AG08396 (cell line): ENCODE measurements around the gene FOXN3.
"Not testable (repeated sequence)": the region's sequence is repeated elsewhere in the genome, so short reads cannot be mapped to it uniquely, and the experiment has no call there.

Source experiments
- DNase-seq: peaks from one replicate; pipeline ENCODE4 v3.0.0; 2012; ENCODE audit warnings: low spot score, mixed read lengths

The FOXN3 gene

GRCh38 chr14:89303456-89304435 is 113.3 kb downstream of the FOXN3 start:
- peak; percentile 72 for DNase-seq

GRCh38 chr14:89302396-89302950 is 114.6 kb downstream of the FOXN3 start:
- no peak for DNase-seq

- DNase-seq: no peak
Observed at GRCh38 chr14:89299587-89299986, 117.4 kb downstream of the FOXN3 start.

- DNase-seq: no peak
Observed at GRCh38 chr14:89298056-89298834, 118.8 kb downstream of the FOXN3 start.

GRCh38 chr14:89296281-89296745 is 120.7 kb downstream of the FOXN3 start:
- no peak for DNase-seq

- DNase-seq: no peak
Observed at GRCh38 chr14:89294872-89295271, 122.2 kb downstream of the FOXN3 start.

- DNase-seq: not testable (repeated sequence)
Observed at GRCh38 chr14:89294469-89294868, 122.6 kb downstream of the FOXN3 start.

GRCh38 chr14:89294060-89294459 is 123.0 kb downstream of the FOXN3 start:
- no peak for DNase-seq

- DNase-seq: no peak
Observed at GRCh38 chr14:89293314-89293916, 123.6 kb downstream of the FOXN3 start.

GRCh38 chr14:89292579-89293313 is 124.3 kb downstream of the FOXN3 start:
- DNase-seq: no peak

- DNase-seq: no peak
Observed at GRCh38 chr14:89291351-89291940, 125.6 kb downstream of the FOXN3 start.

GRCh38 chr14:89290813-89291212 is 126.2 kb downstream of the FOXN3 start:
- no peak for DNase-seq

GRCh38 chr14:89289477-89289876 is 127.6 kb downstream of the FOXN3 start:
- DNase-seq: no peak

- no peak for DNase-seq
Observed at GRCh38 chr14:89288114-89288513, 128.9 kb downstream of the FOXN3 start.

GRCh38 chr14:89284333-89285058 is 132.5 kb downstream of the FOXN3 start:
- no peak for DNase-seq

- no peak for DNase-seq
Observed at GRCh38 chr14:89283327-89284060, 133.5 kb downstream of the FOXN3 start.

GRCh38 chr14:89282191-89282590 is 134.8 kb downstream of the FOXN3 start:
- DNase-seq: no peak

GRCh38 chr14:89280600-89280999 is 136.4 kb downstream of the FOXN3 start:
- DNase-seq: no peak

- no peak for DNase-seq
Observed at GRCh38 chr14:89279649-89280232, 137.3 kb downstream of the FOXN3 start.
